ENCODE measurements around the gene CHPF2.

Gene CHPF2

DNA sequence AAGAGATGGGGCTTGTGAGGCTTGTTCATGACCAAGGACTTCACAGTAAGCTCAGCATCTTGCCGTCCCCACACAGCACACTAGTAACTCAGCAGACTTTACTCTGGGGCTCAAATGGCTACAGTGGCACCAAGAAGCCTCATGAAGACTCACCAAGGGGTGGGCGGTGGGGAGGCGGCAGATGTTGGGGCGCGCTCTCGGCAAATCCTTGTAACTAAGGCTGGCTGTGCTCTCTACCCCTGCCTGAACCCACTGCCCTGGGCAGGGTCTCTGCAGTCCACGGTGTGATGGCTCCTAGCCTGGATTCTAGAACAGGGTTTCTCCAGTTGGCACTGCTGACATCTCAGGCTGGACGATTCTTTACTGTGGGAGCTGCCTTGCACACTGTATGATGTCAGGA lies 28.6 kb downstream of the CHPF2 start:
- TF ChIP-seq, protein P1, sequence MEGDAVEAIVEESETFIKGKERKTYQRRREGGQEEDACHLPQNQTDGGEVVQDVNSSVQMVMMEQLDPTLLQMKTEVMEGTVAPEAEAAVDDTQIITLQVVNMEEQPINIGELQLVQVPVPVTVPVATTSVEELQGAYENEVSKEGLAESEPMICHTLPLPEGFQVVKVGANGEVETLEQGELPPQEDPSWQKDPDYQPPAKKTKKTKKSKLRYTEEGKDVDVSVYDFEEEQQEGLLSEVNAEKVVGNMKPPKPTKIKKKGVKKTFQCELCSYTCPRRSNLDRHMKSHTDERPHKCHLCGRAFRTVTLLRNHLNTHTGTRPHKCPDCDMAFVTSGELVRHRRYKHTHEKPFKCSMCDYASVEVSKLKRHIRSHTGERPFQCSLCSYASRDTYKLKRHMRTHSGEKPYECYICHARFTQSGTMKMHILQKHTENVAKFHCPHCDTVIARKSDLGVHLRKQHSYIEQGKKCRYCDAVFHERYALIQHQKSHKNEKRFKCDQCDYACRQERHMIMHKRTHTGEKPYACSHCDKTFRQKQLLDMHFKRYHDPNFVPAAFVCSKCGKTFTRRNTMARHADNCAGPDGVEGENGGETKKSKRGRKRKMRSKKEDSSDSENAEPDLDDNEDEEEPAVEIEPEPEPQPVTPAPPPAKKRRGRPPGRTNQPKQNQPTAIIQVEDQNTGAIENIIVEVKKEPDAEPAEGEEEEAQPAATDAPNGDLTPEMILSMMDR (IDR thresholded peaks at IDR 0.05; ENCODE audit: extremely low read depth, missing control alignments) = no peak
- no peak for DNase-seq (ENCODE audit: low spot score)

DNA sequence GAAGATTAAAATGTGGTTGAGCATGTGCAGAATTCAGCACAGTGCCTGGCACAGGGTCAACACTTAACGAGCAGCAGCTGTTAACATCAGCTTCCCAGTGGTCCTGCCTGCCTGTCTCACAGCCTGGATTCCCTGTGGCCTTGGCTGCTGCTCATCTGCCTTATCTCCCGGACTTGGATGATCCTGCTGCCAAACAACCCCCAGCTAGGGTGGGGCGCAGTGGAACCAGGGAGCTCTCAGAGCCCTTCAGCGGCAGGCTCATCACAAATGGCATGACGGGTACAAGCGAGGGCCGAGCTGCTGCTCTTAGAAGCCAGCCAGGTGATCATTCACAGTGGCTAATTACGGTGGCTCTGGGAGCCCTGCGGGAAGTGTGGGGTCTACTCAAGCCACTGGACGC lies 29.2 kb downstream of the CHPF2 start:
- no peak for DNase-seq (ENCODE audit: low spot score)
- TF ChIP-seq, protein P1 (IDR thresholded peaks at IDR 0.05; ENCODE audit: extremely low read depth, missing control alignments) = no peak

DNA sequence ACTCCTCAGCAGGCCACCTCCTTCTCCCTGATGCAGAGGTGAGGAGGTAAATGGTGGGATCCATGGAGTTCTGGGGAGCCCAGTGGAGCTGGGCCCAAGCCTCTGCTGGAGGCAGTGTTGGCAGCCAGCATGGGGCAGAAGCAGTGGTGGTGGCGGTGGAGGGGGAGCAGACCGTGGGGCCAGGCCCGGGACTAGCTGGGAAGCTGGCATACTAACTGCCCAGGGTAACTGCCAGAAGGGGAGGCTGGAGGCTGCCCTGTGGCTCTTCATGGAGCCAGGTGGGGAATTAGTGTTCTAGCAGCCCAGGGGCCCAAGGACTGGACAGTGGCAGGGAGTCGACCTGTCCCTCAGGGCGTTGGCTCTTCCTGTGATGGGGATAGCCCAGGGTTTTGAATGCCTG lies 32.3 kb downstream of the CHPF2 start:
- TF ChIP-seq, protein P1 (IDR thresholded peaks at IDR 0.05; ENCODE audit: extremely low read depth, missing control alignments) = no peak
- no peak for DNase-seq (ENCODE audit: low spot score)

DNA sequence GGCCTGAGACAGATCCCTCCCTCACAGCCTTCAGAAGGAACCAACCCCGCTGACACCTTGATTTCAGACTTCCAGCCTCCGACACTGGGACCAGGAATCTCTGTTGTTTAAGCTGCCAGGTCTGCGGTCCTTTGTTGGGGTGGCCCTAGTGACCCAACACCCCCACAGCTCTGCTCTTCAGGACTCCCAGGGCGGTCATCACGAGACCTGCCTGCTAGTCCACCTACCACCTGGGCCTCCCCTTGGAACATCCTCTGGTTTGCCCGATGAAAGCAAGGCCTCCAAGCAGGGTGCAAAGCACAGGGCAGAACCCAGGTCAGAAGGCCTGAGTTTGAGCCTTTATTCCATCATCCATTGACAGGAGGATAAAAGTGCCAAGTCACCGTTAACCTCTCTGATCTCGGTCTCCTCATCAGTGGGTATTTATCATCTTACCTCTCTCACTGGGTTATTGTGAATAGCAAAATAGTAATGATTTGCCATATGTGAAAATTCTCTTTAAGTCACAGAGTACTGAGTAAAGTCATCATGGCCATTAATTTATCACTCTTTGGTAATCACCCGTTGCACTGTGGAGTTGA lies 33.2 kb downstream of the CHPF2 start:
- DNase-seq (ENCODE audit: low spot score) = no peak
- TF ChIP-seq, protein P1 (IDR thresholded peaks at IDR 0.05; ENCODE audit: extremely low read depth, missing control alignments) = no peak

DNA sequence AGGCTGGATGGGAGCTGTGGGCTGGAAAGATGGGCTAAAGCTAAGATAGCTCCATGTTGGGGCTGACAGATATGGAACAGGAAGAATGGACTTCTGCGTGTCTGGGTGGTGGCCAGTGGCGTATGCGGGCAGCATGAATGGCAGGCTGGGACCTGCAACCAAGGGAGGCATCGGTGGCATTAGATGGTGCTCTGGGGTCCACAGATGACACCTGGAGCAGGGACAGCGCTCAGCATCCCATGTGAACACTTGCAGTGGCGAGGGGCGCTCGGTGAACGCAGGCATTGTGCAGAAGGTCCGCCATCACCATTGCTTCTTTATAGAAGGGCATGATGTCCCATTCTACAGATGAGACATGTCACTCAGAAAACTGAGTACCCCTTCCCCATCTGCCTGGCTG lies 37.2 kb downstream of the CHPF2 start:
- DNase-seq (ENCODE audit: low spot score) = no peak
- TF ChIP-seq, protein P1 (IDR thresholded peaks at IDR 0.05; ENCODE audit: extremely low read depth, missing control alignments) = no peak

DNA sequence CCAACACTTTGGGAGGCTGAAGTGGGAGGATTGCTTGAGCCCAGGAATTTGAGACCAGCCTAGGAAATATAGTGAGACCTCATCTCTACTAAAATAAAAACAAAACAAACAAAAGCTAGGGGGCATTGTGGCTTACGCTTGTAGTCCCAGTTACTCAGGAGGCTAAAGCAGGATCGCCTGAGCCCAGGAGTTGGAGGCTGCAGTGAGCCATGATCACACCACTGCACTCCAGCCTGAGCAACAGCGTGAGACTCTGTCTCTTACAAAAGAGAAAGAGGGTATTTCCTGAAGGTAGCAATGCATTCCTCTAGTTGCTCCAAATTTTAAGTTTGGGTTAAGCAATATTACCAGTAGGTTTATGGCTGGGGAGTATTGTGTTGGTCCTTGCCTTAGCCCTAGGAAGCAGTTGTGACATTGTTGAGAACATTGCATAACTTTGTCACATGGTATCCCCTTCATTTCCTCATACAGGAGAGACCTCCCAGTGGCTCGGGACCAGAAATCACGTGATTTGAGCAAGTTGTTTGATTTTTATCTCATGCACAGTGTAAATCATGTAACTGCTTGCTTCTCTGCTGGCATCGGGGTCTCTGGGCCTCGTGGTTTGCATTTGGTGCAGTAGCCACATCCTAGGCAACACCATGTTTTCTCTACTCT lies 39.5 kb downstream of the CHPF2 start:
- TF ChIP-seq, protein P1 (IDR thresholded peaks at IDR 0.05; ENCODE audit: extremely low read depth, missing control alignments) = no peak
- DNase-seq (ENCODE audit: low spot score) = no peak

DNA sequence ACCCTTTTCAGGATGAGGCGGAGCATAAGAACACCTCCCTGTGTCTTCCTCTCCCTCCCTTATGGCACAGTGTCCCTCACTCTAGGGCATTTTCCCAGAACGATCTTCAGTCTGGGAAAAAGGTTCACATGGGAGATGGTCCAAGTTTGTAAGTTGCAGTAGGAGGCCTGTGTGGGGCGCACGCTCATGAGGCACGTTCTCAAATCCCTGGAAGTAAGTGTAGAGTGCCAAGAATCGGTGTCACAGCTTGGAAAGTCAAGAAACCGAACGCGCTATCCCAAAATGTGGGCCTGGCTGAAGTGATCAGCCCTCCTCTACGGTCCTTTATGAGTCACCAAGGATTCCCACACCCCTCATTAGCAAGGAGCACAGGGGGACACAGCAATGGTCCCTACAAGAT lies 40.1 kb downstream of the CHPF2 start:
- TF ChIP-seq, protein P1 (IDR thresholded peaks at IDR 0.05; ENCODE audit: extremely low read depth, missing control alignments) = no peak
- DNase-seq (ENCODE audit: low spot score) = no peak

All from GM20000 (cell line).